ENCODE results near the gene NBAS.

DNA sequence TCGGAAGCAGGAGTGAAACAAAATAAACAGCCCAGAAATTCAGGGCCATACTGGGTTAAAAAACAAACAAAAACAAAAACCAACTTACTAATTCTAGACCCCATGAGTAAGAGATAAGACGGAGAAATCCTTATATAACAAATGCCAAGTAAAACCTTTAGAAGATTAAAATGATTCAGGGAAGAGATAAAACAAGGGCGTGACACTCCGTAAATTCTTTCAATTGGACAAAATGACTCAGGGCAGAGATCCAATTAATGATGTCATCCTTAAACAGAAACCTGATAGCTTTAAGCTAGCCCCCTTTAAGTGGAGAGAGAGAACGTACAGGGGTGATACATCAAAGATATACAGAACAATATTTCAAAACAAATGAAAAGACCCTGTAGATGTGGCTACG is 317.4 kb downstream of the NBAS start:
- TF ChIP-seq POLR2A (IDR thresholded peaks at IDR 0.05; ENCODE audit: low read length) = no peak
- no peak for TF ChIP-seq GATA1 (IDR thresholded peaks at IDR 0.05; ENCODE audit: low read depth, low read length)
